ENCODE measurements around the gene RHCE.
"Not testable (repeated sequence)": the region's sequence is repeated elsewhere in the genome, so short reads cannot be mapped to it uniquely, and the experiment has no call there.

RHCE gene

DNA sequence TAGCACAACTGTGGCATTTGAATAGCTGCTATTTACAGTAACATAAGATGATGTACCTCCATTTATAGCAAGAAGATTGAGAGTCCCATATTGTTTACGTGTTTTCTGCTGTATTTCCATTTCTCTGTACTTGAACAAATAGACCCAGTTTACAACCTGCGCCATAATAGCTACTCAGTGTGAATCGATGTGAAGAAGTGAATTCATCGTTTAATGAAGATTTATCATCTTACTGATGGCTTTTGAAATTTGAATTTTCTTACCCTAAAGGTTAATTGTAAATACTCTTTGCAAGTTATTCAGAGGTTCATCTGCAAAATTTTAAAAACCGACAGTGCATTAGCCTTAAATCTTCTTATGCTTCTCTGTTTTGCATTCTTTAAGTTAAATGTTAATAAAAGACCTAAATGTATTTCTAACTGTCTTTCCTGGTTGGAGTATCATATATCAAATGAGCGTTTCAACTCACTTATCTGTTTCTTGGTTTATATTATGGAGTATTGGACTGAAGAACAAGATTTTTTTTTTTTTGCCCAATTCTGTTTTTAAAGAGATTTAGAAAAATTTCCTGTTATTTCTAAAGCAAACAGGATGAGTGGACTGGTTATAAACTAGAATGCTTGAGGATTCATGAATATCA, 12.2 kb upstream of the RHCE start:
- no peak for DNase-seq (ENCODE audit: low spot score)

DNA sequence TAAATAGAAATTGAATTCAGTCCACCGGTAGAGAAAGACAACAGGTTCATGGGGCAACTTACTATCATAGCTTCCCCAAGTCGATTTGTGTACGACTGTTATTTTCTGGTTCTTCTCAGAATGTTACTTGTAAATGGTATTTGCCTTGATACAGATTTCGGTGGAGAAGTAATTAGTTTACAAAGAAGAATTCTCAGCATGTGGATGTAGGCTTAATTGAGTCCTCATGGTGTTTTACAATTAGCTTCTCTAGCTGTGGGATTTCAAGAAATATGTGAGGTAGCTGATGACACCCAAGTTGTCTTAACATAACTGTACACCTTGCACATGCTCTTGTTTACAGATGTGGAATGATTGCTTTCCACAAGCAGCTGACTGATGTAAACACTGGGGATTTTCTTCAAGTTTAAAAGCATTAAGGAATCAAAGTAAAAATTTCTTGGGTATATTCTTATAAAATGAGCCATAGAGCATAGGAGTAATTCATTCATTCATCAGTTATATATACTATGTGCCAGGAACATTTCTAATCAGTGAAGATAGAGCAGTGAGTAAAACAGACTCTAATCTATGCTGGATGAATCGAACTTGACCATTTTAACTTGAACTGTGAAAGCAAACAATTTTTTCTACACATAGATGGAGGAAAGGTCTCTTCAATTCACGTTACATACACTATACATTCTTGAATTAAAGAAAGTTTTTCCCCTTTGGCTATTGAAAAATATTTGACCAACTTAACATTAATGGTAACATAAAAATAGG, 11.5 kb upstream of the RHCE start:
- no peak for DNase-seq (ENCODE audit: low spot score)

DNA sequence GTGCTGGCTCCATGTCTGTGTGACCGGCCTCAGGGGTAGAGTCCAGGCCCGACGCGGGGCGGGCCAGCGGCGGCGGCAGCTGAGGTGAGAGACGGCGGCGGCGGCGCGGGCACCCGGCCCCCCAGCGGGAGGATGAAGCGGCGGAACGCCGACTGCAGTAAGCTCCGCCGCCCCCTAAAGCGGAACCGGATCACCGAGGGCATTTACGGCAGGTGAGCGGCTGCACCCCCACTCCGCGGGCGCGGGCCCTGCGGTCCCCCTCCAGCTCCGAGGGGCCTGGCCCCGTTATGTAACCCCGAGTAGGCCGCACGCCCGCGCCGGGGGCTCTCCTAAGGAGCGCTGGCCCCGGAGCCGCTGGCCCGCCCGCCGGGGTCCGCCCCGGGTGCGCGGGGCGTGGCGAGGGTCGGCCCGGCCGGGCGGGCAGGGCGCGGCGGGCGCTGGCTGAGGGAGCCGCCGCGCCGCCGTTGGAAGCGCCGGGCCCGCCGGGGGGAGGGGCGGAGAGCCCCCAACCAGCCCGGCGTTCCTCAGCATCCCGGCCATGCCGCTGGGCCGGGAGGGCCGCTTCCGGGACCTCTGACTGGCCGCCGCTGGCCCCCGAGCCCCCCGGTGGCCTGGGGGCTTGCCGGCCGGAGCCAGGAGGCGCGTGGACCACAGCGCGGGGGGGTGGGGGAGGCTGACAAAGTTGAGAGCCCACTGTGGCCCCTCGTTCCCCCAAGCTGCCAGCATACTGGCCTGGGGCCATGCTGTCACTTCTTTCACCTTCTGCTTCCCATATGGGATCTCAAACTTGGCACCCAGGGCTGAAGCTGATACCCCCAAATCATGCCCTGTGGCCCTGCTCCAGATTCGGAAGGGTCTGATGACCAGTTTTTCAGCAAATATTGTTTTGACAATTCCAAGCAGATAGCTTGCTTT, 10.6 kb upstream of the RHCE start:
- no peak for DNase-seq (ENCODE audit: low spot score)

DNA sequence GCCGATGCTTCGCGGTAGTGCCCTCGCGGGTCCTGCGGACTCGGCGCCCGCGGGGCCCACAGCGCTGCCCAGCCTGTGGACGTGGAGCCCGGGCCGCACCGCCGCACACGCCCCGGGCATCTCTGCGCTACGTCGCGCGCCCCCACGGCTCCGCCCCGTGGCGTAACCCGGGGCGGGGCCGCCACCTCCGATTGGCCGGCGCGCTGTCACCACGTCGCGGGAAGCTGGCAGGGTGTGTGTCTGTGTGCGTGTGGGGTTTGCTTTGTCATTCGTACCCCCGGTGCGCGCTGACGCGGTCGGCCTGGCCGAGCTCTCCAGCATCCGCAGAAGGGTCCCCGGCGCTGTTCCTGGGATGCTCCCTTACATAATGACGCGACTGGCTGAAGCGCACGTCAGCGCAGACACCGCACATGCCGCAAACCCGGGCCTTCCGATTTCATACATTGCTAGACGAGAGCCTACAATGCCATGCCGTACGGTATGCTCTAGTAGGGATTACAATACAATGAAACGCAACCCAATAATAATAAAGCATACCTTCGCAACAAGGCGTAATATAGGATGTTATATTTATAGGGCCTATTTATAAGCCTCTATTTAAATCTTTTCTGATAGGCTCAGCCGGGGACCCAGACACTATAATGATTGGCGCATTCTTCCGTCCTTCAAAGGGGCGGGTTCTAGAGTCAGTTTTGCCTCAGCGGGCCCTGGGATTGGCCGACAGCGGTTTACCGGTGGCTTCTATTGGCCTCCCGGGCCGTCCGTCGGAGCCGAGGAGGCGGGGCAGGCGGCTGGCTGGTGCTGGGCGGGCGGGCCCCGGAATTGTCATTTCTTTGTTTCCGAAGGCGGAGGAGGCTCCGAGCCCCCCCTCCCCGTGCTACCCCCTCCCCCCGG, 9.7 kb upstream of the RHCE start, which contains the start of gene MACO1:
Gene MACO1 (plus strand): TSS at position 825 of the 894 bp plus-strand sequence. CDS start 202 bp downstream, outside the sequence.
- DNase-seq (ENCODE audit: low spot score), result peak; percentile 99

DNA sequence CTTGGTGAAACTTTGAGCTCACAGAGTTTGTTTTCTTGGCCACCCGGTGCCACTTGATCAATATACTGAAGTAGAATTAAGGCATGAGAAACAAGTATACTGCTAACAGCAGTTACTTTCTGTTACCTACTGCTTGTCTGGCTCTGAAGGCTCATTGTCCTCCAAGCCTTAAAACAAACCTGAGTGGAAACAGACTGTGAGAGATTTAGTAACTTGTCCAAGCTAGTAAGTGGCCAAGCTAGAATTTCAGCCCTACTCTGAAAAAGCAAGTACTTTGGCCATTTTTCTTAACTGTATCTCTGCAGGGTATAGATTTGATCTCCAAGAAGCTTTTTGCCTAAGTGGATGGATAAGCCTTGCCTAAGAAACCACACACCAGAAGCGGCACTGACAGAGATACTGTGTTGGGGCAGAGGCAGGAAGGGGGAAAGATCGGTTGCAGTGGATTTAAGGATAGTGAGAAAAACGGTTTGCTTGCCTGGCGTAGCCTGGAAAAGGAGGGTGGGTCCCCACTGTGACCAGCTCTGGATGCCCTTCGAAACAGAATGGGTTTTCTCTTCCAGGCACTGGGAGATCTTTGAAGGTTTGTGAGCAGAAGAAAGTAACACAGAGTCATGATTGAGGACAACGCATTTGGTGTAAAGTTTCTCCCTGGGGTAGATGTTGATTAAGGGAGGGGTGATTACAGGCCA, 8.0 kb upstream of the RHCE start:
- no peak for DNase-seq (ENCODE audit: low spot score)

DNA sequence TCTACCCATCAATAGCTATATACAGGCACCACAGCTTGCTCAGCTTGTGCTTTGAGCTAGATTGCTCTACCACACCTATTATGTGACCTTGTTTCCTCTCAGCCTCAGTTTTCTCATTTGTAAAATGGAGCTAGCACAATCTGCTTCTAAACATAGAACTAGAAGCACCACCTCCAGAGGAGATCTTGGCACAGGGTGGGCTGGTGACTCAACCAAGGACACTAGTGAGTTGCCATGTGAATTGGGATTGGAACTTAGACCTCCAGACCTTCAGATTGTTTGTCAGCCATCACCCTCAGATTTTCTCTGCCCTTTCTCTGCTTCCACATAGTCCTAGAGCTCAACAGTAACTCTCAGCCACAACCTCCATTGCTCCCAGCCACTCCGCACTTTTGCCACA, 7.1 kb upstream of the RHCE start:
- no peak for DNase-seq (ENCODE audit: low spot score)

DNA sequence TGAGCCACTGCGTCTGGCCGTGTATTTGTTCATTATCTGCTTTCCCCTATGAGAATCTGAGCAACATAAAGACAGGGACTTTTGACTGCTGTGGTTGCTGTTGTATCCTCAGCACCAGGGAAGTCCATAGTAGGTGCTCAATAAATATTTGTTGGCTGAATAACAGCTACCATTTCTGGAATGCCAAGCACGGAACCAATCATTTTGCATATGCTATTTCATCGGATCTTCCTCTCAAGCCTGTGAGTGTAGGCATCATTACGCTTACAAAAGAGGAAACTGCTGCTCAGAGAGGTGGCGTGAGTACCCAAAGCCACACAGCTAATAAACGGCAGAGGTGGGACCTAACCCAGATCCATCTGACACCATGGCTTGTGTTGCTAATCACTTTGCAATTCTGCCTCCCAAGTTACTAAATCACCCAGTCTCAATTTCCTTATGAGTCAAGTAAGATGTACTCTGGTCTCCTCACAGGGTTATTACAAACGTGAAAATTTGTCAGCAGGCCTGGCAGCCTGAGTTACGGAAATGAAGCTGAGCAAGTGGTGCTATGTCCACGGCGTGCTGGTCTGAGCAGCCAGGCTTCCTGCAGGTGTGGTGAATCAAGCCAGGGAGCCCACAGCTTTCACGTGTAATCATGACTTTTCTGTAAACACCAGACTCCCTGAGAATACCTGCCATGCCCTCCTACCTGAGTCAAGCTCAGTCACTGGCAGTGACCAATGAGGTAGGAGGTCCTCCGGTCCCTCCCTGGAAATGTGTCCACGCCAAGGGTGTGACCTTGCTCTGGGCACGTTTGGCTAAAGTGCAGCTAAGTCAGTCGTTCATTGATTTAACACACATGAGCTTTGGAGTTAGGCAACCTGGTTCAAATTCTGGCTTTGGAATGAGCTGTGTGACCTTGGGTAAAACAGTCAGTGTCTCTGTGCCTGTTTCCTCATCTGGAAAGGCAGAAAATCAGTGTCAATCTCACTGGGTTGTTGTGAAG, 4.8 kb upstream of the RHCE start:
- DNase-seq (ENCODE audit: low spot score), result no peak

DNA sequence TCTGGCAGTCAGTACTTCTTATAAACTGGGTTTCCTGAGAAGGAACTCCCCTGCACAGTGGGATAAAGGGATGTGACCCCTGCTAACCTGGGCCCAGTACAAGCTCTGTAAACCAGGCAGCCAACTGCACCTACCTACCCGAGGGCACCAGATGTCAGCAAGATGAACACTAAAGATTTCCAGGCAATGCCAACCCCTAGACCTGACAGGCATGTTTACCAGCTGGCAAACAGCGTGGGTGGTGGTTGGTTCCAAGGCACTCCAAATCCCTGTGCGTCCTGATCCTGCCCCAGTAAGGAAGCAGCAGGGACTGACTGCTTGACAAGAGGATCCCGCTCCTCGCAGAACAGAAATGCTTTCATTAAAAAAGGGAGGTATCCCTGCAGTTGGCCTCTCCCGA, 2.6 kb upstream of the RHCE start:
- DNase-seq (ENCODE audit: low spot score), result not testable (repeated sequence)

DNA sequence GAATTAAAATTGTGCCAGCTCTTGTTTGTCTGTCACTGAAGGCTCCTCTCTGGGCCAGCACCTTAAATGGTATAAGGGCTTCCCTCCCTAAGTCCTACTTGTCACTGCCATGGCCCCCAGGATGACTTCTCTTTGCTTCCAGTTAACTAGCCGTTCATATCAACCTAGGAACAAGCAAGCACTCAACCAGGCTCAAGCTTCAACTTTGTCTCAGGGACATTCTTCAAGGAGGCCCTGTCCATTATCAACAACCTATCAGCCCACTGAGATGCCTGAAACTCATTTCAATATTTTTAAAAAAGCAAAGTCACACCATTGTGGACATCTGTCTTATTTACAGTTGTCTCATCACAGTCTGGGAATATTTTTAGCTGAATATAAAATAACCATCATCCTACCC, 1.3 kb downstream of the RHCE start:
- not testable (repeated sequence) for DNase-seq (ENCODE audit: low spot score)

DNA sequence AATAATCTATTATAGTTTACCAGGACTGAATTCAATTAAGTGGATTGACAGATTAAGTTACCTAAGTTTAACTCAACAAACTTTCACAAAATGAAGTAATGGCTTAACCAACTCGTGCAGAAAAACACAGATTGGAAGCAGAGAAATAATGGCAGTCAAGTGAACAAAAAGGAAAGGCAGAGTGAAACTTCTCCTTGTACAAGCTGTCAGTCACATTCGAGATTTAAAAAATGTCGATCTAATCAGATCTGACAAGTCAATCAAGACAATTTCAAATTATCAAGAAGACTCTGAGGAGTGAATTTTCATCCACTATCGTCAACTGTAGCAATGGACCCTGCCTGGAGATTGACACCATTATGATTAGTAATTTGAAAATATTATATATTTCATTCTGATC, 3.3 kb downstream of the RHCE start:
- DNase-seq (ENCODE audit: low spot score), result not testable (repeated sequence)

DNA sequence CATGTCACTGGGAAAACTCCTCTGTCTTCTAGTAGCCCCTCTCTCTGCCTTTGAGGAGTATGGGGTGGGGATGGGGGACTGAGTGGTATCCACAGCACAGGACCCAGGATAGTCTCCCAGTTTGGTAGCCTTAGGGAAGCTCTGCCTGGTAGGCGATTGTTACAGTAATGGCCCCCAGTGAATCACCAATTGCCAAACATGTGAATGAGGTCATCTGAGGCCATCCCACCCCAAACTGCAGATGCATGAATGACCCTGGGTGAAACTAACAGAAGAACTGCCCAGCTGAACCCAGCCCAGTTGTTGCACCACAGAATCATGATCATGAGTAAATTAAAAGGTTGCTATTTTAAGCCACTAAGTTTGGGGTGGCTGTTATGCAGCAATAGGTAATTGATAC, 6.0 kb downstream of the RHCE start:
- not testable (repeated sequence) for DNase-seq (ENCODE audit: low spot score)

DNA sequence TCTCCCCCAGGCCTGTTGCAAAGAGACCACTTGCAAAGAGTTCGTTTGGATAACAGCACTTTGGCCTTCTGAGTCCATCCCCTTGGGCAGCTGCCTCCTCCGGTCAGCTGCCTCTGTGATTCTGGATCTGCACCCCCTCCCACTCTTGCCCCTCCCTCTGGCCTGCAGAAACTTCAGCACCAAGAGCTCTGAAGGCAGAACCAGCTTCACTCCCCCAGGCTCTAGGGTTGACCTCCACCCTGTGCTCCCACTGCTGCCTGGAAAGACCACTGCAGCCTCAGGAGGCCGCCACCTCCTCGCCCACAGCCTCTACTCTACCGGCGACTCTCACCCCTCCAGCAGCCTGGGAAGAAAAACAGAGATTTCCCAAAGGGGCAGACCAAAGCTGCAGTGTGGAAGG, 6.5 kb downstream of the RHCE start:
- not testable (repeated sequence) for DNase-seq (ENCODE audit: low spot score)

DNA sequence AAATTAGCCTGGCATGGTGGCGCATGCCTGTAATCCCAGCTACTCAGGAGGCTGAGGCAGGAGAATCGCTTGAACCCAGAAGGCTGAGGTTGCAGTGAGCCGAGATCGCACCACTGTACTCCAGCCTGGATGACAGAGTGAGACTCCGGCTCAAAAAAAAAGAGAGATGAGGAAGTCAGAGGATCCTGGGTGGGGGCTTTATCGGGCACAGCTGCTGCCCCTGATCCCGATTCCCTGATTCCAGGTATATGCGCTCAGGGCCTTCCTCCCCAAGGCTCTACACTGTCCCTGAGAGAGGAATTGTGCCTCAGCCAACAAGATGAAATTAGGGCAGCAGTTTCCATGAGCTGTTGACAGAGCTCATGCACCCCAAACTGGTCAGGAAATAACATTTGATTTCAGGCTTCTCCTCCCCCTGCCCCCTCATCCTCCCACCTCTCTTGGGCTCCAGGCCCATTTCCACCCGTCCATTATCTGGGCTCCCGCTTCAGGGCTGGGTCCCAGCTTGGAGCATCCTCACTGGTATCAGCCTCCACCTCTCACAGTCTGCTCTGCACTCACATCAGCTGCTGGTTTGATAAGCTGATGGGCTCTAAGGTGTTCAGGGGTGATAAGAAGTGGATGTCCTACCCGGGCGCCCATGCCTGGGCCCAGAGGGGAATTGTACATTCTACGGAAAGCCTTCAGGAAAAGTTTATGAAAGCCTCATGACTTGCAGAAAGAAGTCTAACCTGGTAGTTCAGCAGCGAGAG, 7.6 kb downstream of the RHCE start:
- not testable (repeated sequence) for DNase-seq (ENCODE audit: low spot score)

DNA sequence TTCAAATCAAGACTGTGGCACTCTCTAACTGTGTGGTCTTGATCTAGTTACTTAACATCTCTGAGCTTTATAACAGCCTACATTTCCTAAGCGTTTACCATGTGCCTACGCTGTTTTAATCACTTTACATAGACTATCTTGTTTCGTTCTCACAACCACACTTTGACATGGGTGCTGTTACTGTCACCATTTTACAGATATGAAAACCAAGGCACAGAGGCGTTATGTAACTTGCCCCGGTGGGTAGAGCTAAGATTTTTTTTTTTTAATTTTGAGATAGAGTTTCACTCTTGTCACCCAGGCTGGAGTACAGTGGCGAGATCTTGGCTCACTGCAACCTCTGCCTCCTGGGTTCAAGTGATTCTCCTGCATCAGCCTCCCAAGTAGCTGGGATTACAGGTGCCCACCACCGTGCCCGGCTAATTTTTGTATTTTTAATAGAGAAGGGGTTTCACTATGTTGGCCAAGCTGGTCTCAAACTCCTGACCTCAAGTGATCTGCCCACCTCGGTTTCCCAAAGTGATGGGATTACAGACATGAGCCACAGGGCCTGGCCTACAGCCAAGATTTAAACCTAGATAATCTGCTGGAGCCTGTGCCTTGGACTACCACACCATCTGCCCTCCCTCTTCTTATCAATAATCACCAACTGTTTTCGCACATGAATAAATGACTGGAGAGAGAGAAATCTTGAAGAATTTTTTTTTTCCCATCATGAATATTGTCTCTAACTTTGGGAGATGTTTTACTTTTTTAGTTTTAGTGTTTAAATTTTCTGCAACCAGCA, 10.8 kb downstream of the RHCE start:
- not testable (repeated sequence) for DNase-seq (ENCODE audit: low spot score)

DNA sequence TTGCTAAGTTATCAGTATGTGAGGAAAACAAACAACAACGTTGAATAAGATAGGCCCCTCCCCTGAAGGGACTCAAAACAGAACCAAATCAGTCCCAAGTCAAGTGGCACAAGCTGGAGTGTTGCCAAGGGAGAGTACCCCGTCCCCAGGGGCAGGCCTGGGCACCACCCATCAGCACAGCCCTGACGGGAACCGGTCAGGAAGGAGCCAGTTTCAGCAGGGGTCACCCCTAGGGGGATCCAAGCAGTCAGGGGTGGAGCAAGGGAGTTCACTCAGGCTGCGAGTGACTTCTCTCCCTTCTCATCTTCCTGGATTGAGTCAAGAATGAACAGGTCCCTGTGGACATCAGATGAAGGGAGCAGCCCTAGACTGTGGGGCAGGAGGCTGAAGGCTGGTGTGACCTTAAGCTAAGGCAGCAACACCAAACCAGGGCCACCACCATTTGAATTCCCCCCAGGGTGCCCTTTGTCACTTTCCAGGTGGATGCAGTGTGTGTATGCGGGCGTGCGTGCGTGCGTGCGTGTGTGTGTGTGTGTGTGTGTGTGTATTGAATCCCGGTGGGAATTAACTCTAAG, 14.8 kb downstream of the RHCE start:
- DNase-seq (ENCODE audit: low spot score), result not testable (repeated sequence)

DNA sequence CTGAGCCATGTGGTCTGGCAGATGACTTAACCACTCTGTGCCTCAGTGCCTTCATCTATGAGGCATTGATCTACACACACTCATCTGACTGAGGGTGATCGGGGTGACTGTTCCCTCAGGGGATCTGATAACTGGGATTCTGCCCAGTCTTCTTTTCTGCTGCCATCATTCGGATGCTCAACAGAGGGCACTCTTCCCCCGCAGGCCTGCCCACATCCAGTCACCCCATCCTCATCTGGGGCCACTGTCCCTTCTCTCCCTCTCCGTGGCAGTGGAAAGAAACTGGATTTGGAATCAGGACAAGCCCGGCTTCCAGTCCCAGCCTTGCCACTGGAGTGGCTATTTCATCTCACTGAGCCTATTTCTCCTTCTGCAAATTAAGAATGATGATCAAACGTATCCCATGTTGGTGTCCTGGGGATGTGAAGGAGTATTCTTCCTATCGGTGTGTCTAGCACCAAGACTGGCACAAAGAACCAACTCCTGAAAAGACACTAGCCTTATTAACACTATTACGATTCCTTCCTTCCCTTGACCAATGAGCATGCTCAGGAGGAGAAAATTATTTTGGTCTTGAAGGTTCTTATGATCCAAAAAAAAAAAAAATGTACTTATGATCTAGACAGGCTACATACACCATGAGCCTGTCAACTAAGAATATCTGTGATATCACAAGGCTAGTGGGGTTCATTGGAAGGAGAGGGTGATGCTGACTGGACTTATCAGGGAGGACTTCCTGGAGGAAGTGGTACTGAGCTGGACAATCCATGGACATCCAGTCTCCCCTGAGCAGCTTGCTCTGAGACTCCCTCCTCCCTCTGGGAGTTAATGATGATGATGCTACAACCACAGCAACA, 17.4 kb downstream of the RHCE start:
- not testable (repeated sequence) for DNase-seq (ENCODE audit: low spot score)

DNA sequence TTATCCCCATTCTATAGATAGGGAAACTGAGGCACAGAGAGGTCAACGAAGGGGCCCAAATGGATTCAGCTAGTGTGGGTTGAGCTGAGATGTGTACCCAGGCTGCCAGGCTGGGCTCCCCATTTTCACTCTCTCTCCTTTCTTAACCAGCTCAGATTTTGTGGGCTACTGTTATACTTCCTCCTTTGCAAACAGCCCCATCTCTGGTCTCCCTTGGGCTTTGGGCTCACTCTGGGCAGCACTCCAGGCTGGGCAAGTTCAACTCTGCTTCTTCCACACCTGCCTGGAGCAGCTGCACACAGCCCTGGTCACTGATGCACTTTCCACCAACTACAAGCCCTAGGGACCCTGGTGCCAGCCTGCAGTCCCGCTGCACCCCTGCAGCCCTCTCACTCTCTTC, 22.5 kb downstream of the RHCE start:
- DNase-seq (ENCODE audit: low spot score), result not testable (repeated sequence)

Data from AG08396 (cell line).